ENCODE data around the gene STKLD1. TPM values are rescaled to one million over a fixed set of nuclear protein-coding genes. Genes with fewer than 3 reads are reported as not detected.
"Not testable (repeated sequence)": the region's sequence is repeated elsewhere in the genome, so short reads cannot be mapped to it uniquely, and the experiment has no call there.

STKLD1 gene
- total and polyA plus RNA-seq, 12 donors: 0.71 to 6.0 (median 2.2) TPM; not detected in 2

DNA sequence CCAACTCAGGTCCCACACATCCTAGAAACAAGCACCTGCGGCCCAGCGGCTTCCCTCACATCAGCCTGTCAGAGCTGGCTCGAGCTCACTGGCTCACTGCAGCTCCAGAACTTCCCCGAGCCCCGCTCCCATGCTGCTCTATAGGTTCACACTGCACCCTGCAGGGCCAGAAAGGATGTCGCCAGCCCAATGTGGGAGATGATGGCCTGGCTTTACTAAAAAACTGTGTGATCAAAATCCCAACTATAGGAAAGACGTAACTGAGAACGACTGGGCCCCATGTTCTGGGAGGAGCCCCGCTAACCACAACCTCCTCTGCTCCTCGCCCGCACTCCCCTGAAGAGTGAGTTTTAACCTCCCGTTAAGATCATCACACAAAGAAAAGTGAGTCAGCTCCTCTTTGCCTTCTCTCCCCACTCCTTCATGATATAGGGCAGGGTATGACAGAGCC lies 4.9 kb upstream of the STKLD1 start:
- DNase-seq: no peak
- H3K9me3 ChIP-seq (replicated peaks in 1 of 3): no peaks in the 10 kb centered on the region
- 54 to 73% (median 66%) methylated on average over 7 to 12 of the region's 12 CpGs for WGBS, 4 donors
- peak overlapping the region in 2 of 5 donors; percentile 10 to 28 for H3K27ac ChIP-seq
- TF ChIP-seq, protein P1, sequence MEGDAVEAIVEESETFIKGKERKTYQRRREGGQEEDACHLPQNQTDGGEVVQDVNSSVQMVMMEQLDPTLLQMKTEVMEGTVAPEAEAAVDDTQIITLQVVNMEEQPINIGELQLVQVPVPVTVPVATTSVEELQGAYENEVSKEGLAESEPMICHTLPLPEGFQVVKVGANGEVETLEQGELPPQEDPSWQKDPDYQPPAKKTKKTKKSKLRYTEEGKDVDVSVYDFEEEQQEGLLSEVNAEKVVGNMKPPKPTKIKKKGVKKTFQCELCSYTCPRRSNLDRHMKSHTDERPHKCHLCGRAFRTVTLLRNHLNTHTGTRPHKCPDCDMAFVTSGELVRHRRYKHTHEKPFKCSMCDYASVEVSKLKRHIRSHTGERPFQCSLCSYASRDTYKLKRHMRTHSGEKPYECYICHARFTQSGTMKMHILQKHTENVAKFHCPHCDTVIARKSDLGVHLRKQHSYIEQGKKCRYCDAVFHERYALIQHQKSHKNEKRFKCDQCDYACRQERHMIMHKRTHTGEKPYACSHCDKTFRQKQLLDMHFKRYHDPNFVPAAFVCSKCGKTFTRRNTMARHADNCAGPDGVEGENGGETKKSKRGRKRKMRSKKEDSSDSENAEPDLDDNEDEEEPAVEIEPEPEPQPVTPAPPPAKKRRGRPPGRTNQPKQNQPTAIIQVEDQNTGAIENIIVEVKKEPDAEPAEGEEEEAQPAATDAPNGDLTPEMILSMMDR (IDR thresholded peaks at IDR 0.05): no peak
- no peak for TF ChIP-seq POLR2A (IDR thresholded peaks at IDR 0.05)
- intact Hi-C loops (cut with DNase I): no loop called here
- no peaks in the 10 kb centered on the region for H3K27me3 ChIP-seq
- H3K4me1 ChIP-seq (replicated peaks in 1 of 2): peaks cover 23 to 79% of the 10 kb centered on the region in 2 donors
- no peak overlapping the region for H3K4me3 ChIP-seq
- peaks cover 0 to 30% of the 10 kb centered on the region in 2 donors for H3K36me3 ChIP-seq (replicated peaks in 1 of 2)

DNA sequence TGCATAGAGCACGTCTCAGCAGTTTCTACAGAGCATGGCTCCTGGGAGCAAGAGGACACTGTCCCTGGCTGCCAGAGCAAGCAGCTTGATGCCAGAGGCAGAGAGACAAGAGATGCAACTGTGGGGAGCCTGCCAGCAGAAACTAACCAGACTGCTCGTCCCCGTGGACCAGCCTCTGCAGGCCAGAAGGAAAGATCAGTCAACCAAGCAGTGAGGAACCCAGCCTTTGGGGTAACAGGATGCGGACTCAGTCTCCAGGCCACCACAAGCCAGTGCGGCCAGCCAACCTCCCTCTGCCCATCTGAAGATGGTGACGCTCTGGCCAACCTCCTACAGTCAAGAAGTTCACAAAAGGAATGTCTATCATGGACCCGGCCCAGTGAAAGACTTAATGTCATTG lies 4.0 kb upstream of the STKLD1 start:
- intact Hi-C loops (cut with DNase I): no loop called here
- Histone ChIP-seq H3K27me3 (no peaks in the 10 kb centered on the region), H3K9me3 (replicated peaks in 1 of 3) (no peaks in the 10 kb centered on the region), H3K4me3 (no peak overlapping the region), H3K27ac (peak overlapping the region in 2 of 5 donors; percentile 10 to 28), H3K36me3 (replicated peaks in 1 of 2) (peaks cover 0 to 22% of the 10 kb centered on the region in 2 donors), H3K4me1 (replicated peaks in 1 of 2) (peaks cover 27 to 72% of the 10 kb centered on the region in 2 donors)
- no peak for DNase-seq
- TF ChIP-seq, protein P1 (IDR thresholded peaks at IDR 0.05): no peak
- no peak for TF ChIP-seq POLR2A (IDR thresholded peaks at IDR 0.05)
- 66 to 71% (median 70%) methylated on average over 6 to 7 of the region's 7 CpGs for WGBS, 4 donors

DNA sequence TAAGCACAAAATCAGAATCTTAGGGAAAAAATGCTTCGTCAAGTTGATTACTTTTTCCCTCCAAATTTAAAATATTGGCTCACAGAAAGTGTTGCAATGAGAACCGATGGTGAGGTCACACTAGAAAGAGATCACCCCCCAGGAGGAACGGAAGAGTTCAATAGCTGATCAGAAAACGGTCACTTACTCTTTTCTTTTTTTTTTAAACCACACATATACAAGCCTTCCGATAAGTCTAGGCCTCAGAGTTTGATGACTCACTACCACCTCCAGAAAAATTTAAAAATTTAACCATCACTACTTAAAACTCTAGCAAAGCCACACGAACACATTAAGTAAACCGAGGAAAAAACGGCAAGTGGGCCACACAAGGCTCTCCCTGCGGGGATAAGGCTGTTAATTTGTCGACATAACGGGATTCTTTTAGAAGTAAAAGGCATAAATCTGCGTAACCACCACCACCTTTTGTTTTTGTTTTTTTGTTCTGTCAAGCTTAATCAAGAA lies 1.5 kb upstream of the STKLD1 start:
- peaks cover 20 to 50% of the 10 kb centered on the region in 2 donors for H3K4me1 ChIP-seq (replicated peaks in 1 of 2)
- H3K4me3 ChIP-seq: peak overlapping the region in 3 of 4 donors; percentile 76 to 98 (median 90)
- intact Hi-C loops (cut with DNase I): no loop called here
- TF ChIP-seq POLR2A (IDR thresholded peaks at IDR 0.05): no peak
- TF ChIP-seq, protein P1 (IDR thresholded peaks at IDR 0.05): no peak
- DNase-seq: no peak
- peaks cover 0 to 17% of the 10 kb centered on the region in 2 donors for H3K36me3 ChIP-seq (replicated peaks in 1 of 2)
- H3K9me3 ChIP-seq (replicated peaks in 1 of 3): no peaks in the 10 kb centered on the region
- peak overlapping the region; percentile 75 to 98 (median 96) for H3K27ac ChIP-seq
- 11 to 12% (median 11%) methylated on average over 12 of the region's 12 CpGs for WGBS, 4 donors
- H3K27me3 ChIP-seq: no peaks in the 10 kb centered on the region

DNA sequence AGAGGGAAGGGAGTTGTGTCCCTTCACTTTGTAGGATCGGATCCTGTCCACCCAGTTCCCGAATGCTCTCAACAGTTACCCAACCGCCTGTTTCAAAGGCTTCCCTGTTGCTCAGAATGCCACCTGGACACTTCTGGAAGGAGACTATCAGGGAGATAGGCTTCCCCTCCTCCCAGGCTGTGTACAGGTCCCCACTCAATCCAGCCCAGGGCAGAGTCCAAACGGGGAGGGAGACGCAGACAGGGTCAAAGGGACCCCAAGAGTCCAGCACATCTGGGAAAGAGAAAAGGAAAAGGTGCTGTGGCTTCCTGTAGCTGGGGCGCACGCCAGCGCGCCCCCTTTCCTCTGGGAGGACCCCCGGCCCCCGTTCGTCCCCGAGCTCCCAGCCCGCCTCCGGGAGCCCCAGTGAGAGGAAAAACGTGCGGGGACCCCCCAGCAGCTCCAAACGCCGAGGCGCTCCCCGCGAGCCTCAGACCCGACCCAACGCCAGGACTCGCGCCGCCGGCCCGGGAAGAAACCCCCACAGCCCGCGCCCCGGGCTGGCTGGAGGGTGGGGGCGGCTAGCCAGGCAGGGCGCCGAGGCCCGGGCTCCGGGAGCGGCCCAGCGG lies 946 bp upstream of the STKLD1 start:
- Histone ChIP-seq H3K36me3 (replicated peaks in 1 of 2) (peaks cover 0 to 13% of the 10 kb centered on the region in 2 donors), H3K27ac (peak overlapping the region; percentile 75 to 98 (median 96)), H3K4me3 (peak overlapping the region; percentile 28 to 98 (median 83)), H3K4me1 (replicated peaks in 1 of 2) (peaks cover 20 to 47% of the 10 kb centered on the region in 2 donors), H3K9me3 (replicated peaks in 1 of 3) (no peaks in the 10 kb centered on the region), H3K27me3 (no peaks in the 10 kb centered on the region)
- TF ChIP-seq POLR2A (IDR thresholded peaks at IDR 0.05): peak in 1 of 2 donors; percentile 15
- TF ChIP-seq, protein P1 (IDR thresholded peaks at IDR 0.05): no peak
- intact Hi-C loops (cut with DNase I): no loop called here
- DNase-seq: peak in 3 of 7 donors; percentile 47 to 66 (median 53)
- 0 to 1% (median 0%) methylated on average over 10 to 39 of the region's 39 CpGs for whole genome bisulfite sequencing, 4 donors

DNA sequence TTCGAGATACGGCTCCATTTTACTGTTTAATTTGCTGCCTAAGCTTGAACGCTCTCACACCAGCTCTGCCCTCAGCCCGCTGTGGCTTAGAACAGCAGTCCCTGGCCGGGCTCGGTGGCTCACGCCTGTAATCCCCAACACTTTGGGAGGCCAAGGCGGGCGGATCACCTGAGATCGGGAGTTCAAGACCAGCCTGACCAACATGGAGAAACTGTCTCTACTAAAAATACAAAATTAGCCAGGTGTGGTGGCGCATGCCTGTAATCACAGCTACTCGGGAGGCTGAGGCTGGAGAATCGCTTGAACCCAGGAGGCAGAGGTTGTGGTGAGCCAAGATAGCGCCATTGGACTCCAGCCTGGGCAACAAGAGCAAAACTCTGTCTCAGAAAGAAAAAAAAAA lies 1.1 kb downstream of the STKLD1 start:
- intact Hi-C loops (cut with DNase I); H3K27ac ChIP-seq: not testable (repeated sequence)
- 90 to 92% (median 92%) methylated on average over 14 of the region's 14 CpGs for WGBS, 4 donors

More for the DNA sequence above, 1.1 kb downstream of the STKLD1 start:
- H3K36me3 ChIP-seq (replicated peaks in 1 of 2): peaks cover 0 to 13% of the 10 kb centered on the region in 2 donors
- not testable (repeated sequence) for H3K9me3 ChIP-seq (replicated peaks in 1 of 3); DNase-seq; H3K27me3 ChIP-seq; H3K4me3 ChIP-seq
- H3K4me1 ChIP-seq (replicated peaks in 1 of 2): peaks cover 12 to 26% of the 10 kb centered on the region in 2 donors
